Measurements from ENCODE around the gene GTF2I. TPM values are rescaled to one million over a fixed set of nuclear protein-coding genes. Genes with fewer than 3 reads are reported as not detected.

Gene GTF2I
- total RNA-seq, 1 donor from 2014 or later: 168 TPM

DNA sequence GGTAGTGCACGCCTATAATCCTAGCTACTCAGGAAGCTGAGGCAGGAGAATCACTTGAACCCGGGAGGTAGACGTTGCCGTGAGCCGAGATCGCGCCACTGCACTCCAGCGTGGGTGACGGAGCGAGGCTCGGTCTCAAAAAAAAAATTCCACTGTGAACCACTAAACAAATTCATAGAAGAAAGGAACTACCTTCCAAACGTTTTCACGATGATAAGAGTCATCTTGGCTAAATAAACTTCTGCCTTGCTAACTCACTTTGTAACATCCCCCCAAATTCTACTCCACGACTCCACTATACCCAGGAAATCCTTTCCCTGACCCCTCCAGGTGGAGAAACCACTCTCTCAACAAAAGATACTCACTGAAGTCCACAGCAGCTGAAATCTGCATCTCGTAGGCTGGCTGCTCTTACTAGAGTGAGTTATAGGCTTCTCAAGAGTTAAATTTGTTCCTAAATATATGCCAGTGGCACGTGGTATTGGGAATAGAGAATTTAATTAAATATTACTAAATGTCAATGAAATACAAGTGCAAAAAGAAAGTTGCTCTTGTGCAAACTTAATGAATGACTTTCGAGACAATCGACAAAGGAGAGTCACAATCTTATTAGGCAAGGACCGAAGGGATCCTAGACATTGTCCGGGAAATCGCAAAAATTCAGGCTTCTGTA, 1.6 kb upstream of the GTF2I start:
- Histone ChIP-seq H3K27me3 (ENCODE audit: insufficient read depth, low read length) (no peaks in the 10 kb centered on the region), H3K79me2 (ENCODE audit: insufficient read depth, low read length) (peaks cover 28% of the 10 kb centered on the region), H3K27ac (ENCODE audit: low read depth, low read length) (peak overlapping the region; percentile 75), H3K9me3 (ENCODE audit: insufficient read depth, low read depth, low read length) (no peaks in the 10 kb centered on the region), H3K4me3 (ENCODE audit: insufficient read depth, low read depth, low read length) (peak overlapping the region; percentile 59), H2AFZ (ENCODE audit: low read depth, low read length) (peak overlapping the region; percentile 61), H4K20me1 (ENCODE audit: insufficient read depth, low read length) (peaks cover 24% of the 10 kb centered on the region), H3K9ac (ENCODE audit: low read length) (peak overlapping the region; percentile 88), H3K36me3 (ENCODE audit: insufficient read depth, low read length) (no peaks in the 10 kb centered on the region), H3K4me1 (ENCODE audit: insufficient read depth, low read length) (peaks cover 30% of the 10 kb centered on the region), H3K4me2 (ENCODE audit: low read length) (peak overlapping the region; percentile 99)
- FAIRE-seq (no peak), DNase-seq (ENCODE audit: low read depth) (no peak)
- TF ChIP-seq, protein P1, sequence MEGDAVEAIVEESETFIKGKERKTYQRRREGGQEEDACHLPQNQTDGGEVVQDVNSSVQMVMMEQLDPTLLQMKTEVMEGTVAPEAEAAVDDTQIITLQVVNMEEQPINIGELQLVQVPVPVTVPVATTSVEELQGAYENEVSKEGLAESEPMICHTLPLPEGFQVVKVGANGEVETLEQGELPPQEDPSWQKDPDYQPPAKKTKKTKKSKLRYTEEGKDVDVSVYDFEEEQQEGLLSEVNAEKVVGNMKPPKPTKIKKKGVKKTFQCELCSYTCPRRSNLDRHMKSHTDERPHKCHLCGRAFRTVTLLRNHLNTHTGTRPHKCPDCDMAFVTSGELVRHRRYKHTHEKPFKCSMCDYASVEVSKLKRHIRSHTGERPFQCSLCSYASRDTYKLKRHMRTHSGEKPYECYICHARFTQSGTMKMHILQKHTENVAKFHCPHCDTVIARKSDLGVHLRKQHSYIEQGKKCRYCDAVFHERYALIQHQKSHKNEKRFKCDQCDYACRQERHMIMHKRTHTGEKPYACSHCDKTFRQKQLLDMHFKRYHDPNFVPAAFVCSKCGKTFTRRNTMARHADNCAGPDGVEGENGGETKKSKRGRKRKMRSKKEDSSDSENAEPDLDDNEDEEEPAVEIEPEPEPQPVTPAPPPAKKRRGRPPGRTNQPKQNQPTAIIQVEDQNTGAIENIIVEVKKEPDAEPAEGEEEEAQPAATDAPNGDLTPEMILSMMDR (IDR thresholded peaks at IDR 0.05; ENCODE audit: insufficient read depth, low read depth, low read length): no peak
- TF ChIP-seq EZH2 (IDR thresholded peaks at IDR 0.05; ENCODE audit: insufficient read depth, low read length): no peak
- peak overlapping the region; percentile 87 for H3K4me3 Mint-ChIP-seq (ENCODE audit: unreplicated experiment)
- H3K4me1 Mint-ChIP-seq (ENCODE audit: low read depth, unreplicated experiment): peaks cover 23% of the 10 kb centered on the region
- H3K36me3 Mint-ChIP-seq (ENCODE audit: low read depth, unreplicated experiment): peaks cover 9% of the 10 kb centered on the region
- no peaks in the 10 kb centered on the region for H3K9me3 Mint-ChIP-seq (ENCODE audit: unreplicated experiment)
- H3K27ac Mint-ChIP-seq (ENCODE audit: unreplicated experiment): peak overlapping the region; percentile 94
- H3K27me3 Mint-ChIP-seq (ENCODE audit: low read depth, unreplicated experiment): no peaks in the 10 kb centered on the region

DNA sequence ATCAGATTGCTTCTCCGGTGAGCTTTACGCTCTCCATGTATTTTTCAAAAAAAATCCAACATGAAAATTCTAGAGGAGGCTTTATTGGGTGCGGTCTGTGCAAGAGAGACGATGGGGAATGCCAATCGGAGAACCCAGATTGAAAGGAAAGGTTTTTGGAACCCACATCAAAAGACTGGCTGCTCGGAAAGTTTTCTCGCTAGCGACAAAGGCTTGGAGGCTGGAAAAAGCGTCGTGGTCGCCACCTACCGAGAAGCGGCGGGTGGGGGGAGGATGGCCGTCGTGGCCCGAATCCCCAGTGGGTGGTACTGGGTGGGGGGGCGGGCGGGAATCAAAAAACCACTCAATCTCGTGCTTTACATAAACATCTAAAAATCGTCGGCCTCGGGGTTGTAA, 1.1 kb upstream of the GTF2I start:
- H3K27ac Mint-ChIP-seq (ENCODE audit: unreplicated experiment): peak overlapping the region; percentile 94
- Histone ChIP-seq H3K4me1 (ENCODE audit: insufficient read depth, low read length) (peaks cover 33% of the 10 kb centered on the region), H3K36me3 (ENCODE audit: insufficient read depth, low read length) (no peaks in the 10 kb centered on the region), H3K9ac (ENCODE audit: low read length) (peak overlapping the region; percentile 88), H3K4me3 (ENCODE audit: insufficient read depth, low read depth, low read length) (peak overlapping the region; percentile 72), H4K20me1 (ENCODE audit: insufficient read depth, low read length) (peaks cover 29% of the 10 kb centered on the region), H3K4me2 (ENCODE audit: low read length) (peak overlapping the region; percentile 99), H3K9me3 (ENCODE audit: insufficient read depth, low read depth, low read length) (no peaks in the 10 kb centered on the region), H3K27ac (ENCODE audit: low read depth, low read length) (peak overlapping the region; percentile 75), H3K27me3 (ENCODE audit: insufficient read depth, low read length) (no peaks in the 10 kb centered on the region), H3K79me2 (ENCODE audit: insufficient read depth, low read length) (peaks cover 34% of the 10 kb centered on the region), H2AFZ (ENCODE audit: low read depth, low read length) (peak overlapping the region; percentile 84)
- FAIRE-seq (no peak), DNase-seq (ENCODE audit: low read depth) (peak; percentile 26)
- H3K4me1 Mint-ChIP-seq (ENCODE audit: low read depth, unreplicated experiment): peaks cover 27% of the 10 kb centered on the region
- H3K9me3 Mint-ChIP-seq (ENCODE audit: unreplicated experiment): no peaks in the 10 kb centered on the region
- H3K27me3 Mint-ChIP-seq (ENCODE audit: low read depth, unreplicated experiment): no peaks in the 10 kb centered on the region
- TF ChIP-seq EZH2 (IDR thresholded peaks at IDR 0.05; ENCODE audit: insufficient read depth, low read length): no peak
- TF ChIP-seq, protein P1 (IDR thresholded peaks at IDR 0.05; ENCODE audit: insufficient read depth, low read depth, low read length): no peak
- H3K4me3 Mint-ChIP-seq (ENCODE audit: unreplicated experiment): peak overlapping the region; percentile 87
- peaks cover 9% of the 10 kb centered on the region for H3K36me3 Mint-ChIP-seq (ENCODE audit: low read depth, unreplicated experiment)
